Muscle of arm (tissue), 12 donors: ENCODE measurements around the gene CELF2. TPM values are rescaled to one million over a fixed set of nuclear protein-coding genes. Genes with fewer than 3 reads are reported as not detected.

ENCODE experiments used
- DNase-seq: peaks from one replicate; pipeline ENCODE4 v3.0.0-alpha.2; 2013
- polyA plus RNA-seq, 12 donors: library from polyadenylated mRNA; unstranded; fragments of 120-200 nt; gene quantifications; one replicate each; pipeline ENCODE4 v1.2.1, GENCODE V29; 2013; ENCODE audit not compliant: insufficient read length in 12 of 12

CELF2 gene
- polyA plus RNA-seq, 12 donors = 60.3 to 93.7 (median 77.8) TPM

GRCh38 chr10:11298116-11298515 is 280.4 kb downstream of the CELF2 start:
- no peak for DNase-seq

GRCh38 chr10:11299125-11299524 is 281.5 kb downstream of the CELF2 start:
- DNase-seq = no peak

DNA sequence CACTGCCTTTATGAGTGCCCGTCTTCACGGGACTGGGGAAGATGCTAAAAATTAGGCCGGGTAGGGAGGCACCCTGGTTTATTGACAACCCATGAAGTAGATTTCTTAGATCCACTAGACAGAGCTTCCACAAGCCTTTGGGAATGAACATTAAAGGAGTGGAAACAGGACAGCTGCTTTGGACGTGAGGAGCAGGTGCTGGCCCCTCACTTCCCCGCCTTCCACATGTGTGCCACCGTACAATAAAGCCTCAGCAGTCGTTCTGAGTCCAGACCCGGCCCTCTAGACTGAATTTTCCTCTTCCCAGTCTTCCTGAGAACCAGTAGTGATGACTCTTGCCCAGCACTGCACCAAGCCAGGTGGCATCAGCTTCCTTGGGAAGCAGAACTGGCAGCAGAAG is 282.4 kb downstream of the CELF2 start:
- no peak for DNase-seq

GRCh38 chr10:11300563-11300962 is 282.9 kb downstream of the CELF2 start:
- DNase-seq = no peak

- no peak for DNase-seq
Measured at GRCh38 chr10:11301571-11302111, 284.0 kb downstream of the CELF2 start.

GRCh38 chr10:11302181-11302580 is 284.5 kb downstream of the CELF2 start:
- no peak for DNase-seq

DNA sequence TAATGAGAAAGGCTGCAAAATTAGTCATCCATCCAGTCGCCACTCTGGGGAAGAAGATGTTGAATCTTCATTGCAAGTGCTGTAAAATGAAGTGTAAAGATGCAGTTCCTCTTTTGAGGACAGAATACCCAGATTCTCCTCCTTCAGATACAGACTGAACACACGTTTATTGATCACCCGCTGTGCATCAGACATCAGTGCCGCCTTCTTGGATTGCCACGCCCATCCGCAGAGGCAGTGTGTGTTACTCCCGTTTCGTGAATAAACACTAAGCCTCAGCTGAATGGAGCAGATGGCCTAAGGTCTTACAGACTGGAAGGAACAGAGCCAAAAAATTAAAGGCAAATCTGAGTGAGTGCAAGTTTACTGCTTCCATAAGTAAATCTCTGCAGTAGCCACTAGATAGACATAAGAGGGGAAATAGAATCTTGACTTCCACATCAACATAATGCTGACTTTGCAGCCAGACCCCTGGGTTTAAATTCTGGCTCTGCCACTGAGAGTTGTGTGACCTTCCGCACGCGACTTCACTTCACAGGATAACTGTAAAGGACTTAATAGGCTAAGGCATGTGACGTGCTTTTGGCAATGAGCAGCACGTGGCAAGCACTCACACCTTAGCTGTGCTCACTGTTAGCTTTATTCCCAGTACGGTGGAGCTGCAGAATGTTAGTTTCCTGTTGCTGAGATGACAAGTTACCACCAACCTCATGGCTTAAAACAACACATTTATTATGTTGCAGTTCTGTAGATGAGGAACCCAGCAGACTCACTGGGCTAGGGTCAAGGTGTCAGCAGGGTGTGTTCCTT is 285.9 kb downstream of the CELF2 start:
- DNase-seq = no peak

GRCh38 chr10:11304906-11305585 is 287.4 kb downstream of the CELF2 start:
- no peak for DNase-seq

GRCh38 chr10:11305825-11306593 is 288.3 kb downstream of the CELF2 start:
- DNase-seq = no peak

- DNase-seq = no peak
Measured at GRCh38 chr10:11307004-11307403, 289.3 kb downstream of the CELF2 start.

DNA sequence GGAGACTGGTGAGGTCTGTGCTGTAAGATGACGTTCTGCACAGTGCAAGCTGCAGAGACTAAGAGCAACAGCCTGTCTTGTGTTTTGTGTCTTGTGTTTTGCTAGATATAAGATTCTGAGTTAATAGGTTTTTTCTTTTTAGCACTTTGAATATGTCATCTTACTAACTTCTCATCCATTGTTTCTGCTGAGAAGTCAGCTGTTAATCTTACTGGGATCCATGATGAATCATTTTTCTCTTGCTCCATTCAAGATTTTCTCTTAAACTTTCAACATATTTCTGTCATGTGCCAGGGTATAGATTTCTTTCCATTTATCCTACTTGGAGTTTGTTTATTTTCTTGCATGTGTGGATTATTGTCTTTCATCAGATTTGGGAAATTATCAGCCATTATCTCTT is 290.3 kb downstream of the CELF2 start:
- DNase-seq = no peak

DNA sequence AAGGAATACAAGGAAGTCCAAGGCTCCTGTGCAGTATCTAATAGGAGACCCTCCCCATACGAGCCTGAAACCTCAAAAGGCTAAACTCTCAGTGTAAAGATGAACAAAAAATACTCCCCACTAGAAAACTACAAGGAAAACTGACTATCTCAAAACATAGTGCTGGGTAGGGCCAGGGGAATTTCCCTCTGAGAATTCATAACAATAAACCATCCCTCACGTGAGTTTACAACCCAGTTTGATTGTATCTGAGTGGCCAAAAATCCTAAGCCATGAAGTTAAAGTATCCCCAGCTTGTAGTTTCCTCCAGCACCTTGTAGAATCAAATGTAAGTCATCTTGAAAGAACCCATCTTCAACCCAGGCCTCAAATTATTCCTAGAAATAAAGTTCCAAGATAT is 293.4 kb downstream of the CELF2 start:
- no peak for DNase-seq

DNA sequence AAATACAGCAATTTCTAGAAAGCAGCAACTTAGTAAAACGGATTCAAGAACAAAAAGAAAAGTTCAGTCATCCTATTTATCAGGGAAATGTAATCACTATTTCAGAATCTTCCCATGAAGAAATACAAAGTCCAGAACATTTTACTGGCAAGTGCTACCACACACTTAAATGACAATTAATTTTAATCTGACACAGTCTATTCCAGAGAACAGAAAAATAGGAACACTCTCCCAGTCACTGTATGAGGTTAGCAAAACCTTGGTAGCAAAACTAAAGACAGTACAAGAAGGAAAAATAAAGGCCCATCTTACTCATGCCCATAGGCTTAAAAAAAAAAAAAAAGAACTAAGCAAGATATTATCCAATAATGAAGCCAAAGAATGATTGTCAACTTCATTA is 295.8 kb downstream of the CELF2 start:
- DNase-seq = no peak

- DNase-seq = no peak
Measured at GRCh38 chr10:11317936-11318670, 300.4 kb downstream of the CELF2 start.

GRCh38 chr10:11318826-11319598 is 301.3 kb downstream of the CELF2 start:
- no peak for DNase-seq

GRCh38 chr10:11319990-11320602 is 302.4 kb downstream of the CELF2 start:
- no peak for DNase-seq

DNA sequence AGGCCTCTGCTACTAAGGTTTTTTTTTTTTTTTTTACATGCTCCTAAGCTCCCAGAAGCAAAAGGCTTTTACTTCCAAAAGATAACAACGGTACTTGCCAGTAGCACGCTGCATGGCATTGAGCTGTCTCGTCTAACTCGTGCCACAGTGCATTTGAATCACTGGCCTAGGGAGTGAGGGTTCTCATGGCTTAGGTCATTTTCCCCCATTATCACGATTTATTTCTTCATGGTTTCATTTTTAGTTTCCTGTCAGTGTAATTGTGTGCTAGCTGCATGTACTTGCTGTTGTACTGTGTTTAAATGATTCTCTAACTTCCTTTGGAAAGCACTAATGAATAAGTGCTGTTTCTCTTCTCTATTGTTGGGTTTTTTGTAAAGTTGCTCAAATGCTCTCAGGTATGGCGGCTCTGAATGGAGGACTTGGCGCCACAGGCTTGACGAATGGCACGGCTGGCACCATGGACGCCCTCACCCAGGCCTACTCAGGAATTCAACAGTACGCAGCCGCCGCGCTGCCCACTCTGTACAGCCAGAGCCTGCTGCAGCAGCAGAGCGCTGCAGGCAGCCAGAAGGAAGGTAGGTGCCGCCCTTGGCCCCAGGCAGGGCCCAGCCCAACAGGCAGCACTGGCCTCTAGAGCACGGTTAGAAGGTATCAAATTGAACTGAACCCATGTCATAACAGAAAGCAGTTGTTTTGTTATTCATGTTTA is 303.3 kb downstream of the CELF2 start:
- no peak for DNase-seq

DNA sequence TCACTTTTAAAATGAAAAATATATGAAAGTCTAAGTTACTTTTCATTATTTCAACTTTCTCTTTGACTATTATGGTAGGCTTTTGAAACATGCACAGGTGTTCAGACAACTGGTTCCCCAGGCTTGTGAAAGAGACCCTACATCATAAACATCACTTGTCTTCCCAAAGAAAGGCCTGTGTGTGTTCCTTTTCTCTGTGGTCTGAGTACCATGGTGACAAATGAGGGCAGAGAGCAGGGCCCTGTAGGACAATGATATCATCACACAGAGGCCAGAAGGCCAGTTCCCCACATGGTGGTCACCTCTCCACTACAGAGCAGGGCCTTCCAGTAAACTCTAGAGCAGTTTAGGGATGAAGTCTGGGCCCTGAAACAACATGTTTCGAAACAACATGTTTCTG is 305.0 kb downstream of the CELF2 start:
- DNase-seq = no peak

DNA sequence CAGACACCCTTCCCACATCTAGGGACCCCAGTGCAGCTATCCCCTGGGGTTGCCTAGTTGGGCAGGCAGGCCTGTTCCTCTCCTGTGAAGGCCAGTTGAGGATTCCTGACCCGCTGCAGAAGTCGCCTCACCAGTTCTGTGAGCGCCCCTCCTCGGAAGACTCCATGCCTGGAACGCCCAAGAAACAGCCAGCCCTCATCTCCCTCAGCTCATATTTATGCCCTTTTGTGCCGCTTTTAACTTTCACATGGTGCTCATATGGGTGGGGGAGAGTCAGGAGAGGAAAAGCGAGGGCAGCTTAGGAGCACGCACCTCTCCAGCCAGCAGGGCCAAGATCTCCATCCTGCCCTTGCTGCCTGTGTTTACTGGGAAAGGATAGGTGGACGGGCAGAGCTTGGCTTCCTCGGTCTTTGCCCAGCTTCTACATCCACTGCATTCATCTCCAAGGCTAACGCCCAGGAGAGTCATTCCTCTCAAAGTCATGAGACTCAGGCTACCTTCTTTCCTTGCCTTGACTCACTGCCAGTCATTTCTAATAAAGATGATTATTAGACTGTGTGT is 307.2 kb downstream of the CELF2 start:
- DNase-seq = no peak
